Transverse colon (tissue), 4 donors: ENCODE data around the gene ZNF407.

Experiments
- CTCF ChIP-seq, 5 experiments: fragments of 200-600 bp in 3 of 5; fragments of 450-650 bp in 2 of 5; sonication (generic) in 3 of 5; IDR thresholded peaks; 1 replicate in 2 of 5; 2 replicates in 3 of 5; pipeline ENCODE4 v1.5.1; 2016 to 2017; ENCODE audit warnings: antibody characterized with exemption in 5 of 5, inconsistent platforms in 3 of 5, mild to moderate bottlenecking in 2 of 5, moderate library complexity in 1 of 5
- POLR2A ChIP-seq: fragments of 450-650 bp; IDR thresholded peaks from one replicate; pipeline ENCODE4 v1.6.1; 2016; ENCODE audit warnings: antibody characterized with exemption, mild to moderate bottlenecking, moderate library complexity
- POLR2AphosphoS5 ChIP-seq, 3 donors: sonication (generic); formaldehyde crosslinking; IDR thresholded peaks; one replicate each; pipeline ENCODE4 v1.6.1; 2016; ENCODE audit warnings: antibody characterized with exemption in 3 of 3

- TF ChIP-seq CTCF (IDR thresholded peaks at IDR 0.05) (no peak), POLR2A (no peak), POLR2AphosphoS5 (IDR thresholded peaks at IDR 0.05) (no peak)
These were observed 393.0 kb downstream of the ZNF407 start for GRCh38 chr18:74990563-74991081.
